ENCODE measurements around the gene ARID4A.

DNA sequence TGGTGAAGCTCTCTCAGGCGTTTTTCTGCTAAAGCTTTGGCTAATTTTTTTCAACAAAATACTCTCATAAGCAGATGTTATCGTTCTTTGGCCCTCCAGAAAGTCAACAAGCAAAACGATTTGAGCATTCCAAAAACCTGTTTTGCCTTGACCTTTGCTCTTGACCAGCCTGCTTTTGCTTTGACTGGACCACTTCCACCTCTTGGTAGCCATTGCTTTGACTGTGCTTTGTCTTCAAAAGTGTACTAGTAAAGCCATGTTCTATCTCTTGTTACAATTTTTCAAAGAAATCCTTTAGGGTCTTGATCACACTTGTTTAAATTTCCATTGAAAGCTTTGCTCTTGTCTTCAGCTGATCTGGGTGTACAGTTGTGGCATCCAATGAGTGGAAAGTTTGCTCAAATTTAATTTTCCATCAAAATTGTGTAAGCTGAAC lies 10.7 kb upstream of the ARID4A start:
- TF ChIP-seq FOS (IDR thresholded peaks at IDR 0.05; ENCODE audit: borderline replicate concordance, insufficient read depth, low read length) = no peak
- no peak for TF ChIP-seq CTCF (IDR thresholded peaks at IDR 0.05; ENCODE audit: extremely low read depth in 1 of 2, insufficient read depth in 1 of 2, low read depth in 1 of 2, low read length in 2 of 2)
- TF ChIP-seq POLR2A (IDR thresholded peaks at IDR 0.05; ENCODE audit: low read depth, low read length) = no peak
- TF ChIP-seq MAX (IDR thresholded peaks at IDR 0.05; ENCODE audit: insufficient read depth, insufficient read length) = no peak
- no peak for TF ChIP-seq POLR2AphosphoS5 (IDR thresholded peaks at IDR 0.05; ENCODE audit: insufficient read depth, low read depth, low read length)

Measured in endothelial cell of umbilical vein (primary cell).